Occipital lobe (tissue), 2 donors: ENCODE data around the gene PRKCE. TPM values are rescaled to one million over a fixed set of nuclear protein-coding genes. Genes with fewer than 3 reads are reported as not detected.
"Not testable (repeated sequence)": the region's sequence is repeated elsewhere in the genome, so short reads cannot be mapped to it uniquely, and the experiment has no call there.

ENCODE experiments used
- DNase-seq: peaks from one replicate; lab custom pipeline; 2025; lab: John Stamatoyannopoulos, UW
- total RNA-seq: library from RNA; depleted of rRNA; stranded (reverse); fragments of >200 nt; gene quantifications from one replicate; pipeline ENCODE4 v1.2.3, GENCODE V29; 2014

PRKCE gene
- total RNA-seq, 1 donor from 2014 or later: 62.2 TPM

DNA sequence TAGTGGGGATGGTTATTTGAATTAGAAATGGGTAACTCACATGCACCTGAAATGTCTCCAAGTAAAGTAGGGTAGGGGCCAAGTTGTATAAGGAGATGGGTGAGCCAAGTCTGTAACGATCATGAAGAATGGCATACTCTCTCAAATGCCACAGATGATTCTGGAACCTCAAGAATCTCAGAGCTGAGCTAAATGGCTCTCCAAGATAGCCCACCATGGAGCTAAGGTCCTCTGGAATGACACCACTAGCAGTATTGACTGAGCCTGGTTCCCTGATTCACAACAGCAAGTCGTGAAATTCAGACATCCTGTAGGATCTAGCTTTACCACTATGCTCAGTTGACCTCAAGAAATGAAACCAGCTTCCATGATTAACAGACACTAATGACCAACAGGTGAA is 529.8 kb downstream of the PRKCE start:
- no peak for DNase-seq

DNA sequence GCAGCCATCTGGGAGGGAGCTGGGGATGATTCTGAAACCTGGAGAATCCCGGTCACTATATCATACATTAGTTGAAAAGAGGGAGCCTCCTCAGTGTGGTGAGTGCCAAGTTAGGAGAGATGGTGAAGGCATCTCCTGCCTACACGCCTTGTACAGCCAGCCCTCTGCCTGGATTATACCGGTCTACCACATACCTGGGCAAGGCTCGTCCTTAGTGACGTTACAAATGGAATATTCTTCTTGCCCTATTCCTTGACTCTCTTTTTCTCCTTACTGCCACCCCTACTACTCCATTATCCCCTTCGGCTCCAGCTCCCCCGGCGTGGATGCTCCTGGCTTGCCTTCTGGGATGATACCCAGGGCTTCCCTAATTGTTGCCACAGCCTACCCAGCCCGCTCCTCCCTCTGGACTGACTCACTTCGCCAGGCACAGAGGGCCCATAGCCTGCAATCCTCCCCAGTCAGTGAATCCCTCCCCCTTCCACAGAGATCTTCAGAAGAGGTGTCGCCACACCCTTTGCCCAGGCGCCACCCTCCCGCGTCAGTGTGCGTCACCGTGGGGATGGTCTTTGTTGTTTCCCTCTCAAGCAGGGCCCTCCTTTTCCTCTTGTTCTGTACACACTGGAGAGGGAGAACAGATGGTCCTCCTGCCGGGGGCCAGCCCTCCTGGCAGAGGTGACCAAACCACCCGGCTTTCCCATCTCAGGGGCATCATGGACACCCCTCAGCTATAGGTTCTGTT is 530.5 kb downstream of the PRKCE start:
- DNase-seq: no peak

DNA sequence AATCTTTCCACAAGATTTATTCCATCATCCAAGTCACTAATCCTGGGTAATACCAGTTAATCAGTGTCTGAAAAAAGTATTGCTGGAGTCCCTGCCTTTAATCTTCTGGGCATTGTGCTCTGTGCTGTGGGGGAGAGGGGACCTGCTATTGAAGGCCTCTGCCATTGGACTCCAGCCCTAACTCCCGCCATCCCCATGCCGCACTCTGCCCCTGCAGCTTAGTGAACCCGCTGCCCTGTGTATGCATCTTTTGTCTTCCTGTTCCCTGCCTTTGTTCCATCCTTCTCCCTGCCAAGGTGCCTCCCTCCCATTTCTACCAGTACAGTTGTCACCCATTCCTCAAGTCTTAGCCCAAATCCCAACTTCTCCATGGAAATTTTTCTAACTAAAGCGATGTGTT is 532.0 kb downstream of the PRKCE start:
- DNase-seq: no peak

DNA sequence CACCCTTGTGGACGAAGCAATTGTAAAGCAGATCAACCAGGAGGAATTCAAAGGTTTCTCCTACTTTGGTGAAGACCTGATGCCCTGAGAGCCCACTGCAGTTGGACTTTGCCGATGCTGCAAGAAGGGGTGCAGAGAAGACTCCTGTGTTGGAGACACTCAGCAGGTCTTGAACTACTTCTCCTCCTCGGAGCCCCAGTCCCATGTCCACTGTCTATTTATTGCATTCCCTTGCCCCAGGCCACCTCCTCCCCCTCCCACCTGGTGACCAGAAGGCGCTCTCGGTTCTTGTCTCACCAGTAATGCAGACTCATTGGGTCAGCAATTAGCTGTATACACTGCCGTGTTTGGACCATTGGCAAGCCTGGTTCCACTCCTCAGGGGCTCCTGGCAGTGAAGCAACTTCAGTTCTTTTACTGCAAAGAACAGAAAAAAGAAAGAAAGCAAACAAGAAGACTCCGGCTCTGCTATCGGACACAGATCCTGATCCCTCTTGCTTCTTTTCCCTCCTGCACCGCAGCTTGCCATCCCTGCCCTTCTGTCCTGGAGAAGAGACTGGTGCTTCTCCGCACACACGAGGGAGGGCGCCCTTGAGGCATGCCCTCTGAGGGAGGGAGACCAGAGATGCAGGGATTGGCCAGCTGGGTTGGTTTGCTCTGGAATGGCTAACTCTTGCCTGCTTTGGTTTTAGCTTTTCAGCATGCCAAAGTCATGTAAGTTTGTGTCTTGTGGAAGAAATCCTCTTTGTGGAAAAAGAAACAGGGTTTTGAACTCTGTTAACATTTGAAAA is 533.5 kb downstream of the PRKCE start:
- no peak for DNase-seq

DNA sequence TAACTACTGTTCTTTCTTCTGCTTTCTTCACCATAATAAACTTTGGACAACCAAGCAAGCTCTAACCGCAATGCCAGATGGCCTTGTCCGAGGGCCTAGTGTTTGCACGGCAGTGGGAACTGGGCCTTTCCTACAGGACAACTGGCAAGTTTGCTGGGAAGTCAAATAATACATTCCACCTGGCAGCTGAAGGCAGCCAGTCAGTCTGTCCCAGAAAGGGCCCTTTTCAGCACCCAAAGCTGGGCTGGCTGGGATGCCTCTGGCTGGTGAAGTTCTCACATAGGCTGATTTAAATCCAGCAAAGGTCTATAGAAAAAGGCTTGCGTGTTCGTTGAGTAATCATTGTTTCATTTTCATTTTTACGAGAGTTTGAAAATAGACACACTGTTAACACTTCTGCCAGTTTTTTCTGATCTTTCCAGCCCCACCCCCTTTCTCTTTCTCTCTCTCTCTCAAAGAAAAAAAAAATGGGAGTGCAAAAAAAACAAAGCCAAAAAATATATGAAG is 535.7 kb downstream of the PRKCE start:
- DNase-seq: no peak

DNA sequence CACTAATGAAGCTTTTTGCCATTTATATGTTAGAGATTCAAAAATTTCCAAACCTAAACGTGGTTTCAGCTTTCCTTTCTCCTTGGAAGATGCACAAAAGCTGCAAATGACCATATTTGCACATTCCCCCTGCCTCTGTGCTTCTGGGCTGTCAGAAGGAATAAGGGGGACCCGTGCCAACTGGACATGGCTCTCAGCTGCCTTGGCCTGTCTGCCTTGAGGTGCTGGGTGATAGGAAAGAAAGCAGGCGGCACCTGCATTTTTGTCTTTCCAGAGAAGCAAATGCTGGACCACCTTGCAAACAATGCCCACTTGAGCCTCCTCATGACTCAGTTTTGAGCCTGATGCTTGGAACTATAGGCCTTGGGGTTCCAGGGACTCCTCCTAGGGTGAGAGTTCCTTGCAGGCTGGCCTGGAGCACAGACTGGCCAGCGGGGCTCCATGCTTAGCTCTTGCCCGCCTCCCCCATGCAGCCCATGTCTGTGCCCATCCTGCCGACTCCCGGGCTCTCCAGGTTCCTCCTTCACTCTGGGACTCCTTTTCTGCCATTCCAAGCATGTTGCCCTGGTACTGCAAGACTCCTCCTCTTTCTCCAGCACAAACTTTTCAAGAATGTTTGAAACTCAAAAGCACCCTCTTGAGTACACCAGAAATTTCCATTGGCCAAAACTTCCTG is 536.7 kb downstream of the PRKCE start:
- DNase-seq: no peak

DNA sequence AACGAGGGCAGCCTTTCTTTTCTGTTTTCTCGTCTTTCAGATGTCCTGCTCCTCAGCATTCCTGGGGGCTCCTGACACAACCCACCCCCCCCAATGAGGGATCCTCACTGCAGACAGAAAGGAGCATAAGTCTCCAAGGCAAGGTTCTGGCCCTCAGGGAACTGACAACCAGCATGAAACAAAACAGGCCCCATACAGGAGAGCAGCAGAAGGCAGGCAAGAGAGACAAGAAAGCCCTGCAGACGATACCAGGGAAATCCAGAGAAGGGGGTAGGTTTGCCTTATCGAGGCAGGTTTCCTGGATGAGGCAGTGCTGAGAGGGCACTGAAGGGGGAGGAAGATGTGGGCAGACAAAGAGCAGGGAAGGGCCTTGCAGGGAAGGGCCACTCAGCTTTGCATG is 541.9 kb downstream of the PRKCE start:
- no peak for DNase-seq

DNA sequence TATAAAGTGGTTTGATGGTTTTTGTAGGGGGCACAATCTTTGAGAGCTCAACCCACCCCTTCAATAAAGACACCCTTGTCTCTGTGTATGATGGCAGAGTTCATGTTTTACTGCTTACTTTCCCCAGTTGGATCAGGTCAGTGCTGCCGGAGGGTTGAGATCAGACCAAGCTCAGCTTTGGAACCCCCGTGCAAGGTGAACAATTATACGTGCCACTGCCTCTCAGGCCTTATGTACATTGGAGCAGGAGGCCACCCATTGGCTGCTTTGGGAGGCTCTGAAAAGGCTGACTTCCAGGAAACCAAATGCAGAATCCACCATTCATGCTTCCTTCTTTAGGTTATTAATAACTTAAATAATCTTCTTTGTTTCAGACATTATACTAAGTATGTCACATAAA is 542.4 kb downstream of the PRKCE start:
- no peak for DNase-seq

DNA sequence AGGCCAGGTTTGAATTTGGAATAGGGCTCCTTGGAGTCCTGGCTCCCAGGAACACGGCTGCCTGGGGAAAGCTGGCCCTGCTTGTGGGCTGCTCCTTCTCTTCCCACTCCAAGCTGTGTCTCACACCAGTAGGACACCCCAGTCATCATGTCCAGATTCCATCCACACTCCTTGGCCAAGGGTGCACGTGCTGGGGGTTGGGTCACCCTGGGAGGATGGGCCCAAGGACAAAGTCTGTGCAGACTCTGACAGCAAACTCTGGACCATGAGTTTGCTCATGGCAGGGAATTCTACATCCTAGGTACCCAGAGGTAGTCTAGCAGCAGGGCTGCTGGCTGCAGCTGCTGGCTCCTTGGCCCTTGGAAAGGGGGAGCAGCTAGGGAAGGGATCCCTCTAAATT is 543.4 kb downstream of the PRKCE start:
- no peak for DNase-seq

DNA sequence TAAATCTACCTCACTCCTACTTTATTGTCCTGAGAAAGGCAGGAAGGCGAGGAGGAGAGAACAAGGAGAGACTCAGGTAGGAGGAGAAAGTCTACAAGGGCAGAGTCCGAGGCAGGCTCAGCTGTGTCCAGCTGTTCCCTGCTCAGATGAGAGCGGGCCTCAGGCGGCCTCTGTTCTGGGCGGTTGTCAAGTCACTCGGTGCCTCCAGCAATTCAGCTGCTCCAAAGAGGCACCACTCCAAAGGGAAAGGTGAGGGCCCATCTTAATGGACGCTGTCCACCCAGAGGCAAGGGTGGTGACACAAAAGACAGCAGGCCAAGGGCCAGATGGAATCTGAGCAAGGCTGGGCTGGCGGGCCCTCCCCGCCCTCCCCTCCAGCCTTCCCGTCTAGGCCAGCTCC is 544.3 kb downstream of the PRKCE start:
- DNase-seq: no peak

DNA sequence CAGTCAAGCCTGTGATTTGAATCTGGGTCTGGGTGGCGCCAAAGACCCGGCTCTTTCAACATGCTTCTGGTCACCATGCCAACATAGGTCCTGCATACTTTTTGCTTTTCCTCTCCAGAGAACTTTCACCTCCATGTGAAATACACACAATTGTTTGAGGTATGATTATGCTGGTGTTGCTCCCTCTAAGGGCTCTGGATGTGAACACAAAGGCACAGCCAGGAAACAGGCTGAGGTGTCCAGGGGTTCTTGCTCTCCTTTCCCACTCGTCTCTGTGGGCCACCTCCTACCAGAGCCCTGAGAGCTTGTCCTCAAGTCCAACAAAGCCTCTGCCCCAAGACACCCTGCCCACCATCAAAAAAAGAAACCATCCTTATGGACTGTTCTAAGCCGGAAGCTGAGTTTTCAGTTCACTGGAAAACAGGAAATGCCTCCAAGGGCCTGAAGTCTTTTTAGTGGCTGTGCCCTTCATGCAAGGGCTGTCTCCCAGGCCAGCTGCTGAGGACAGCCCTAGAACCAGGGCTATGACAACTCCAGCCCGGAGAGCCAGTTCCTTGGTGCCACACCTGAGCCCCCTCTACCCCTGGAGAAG is 545.5 kb downstream of the PRKCE start:
- no peak for DNase-seq

DNA sequence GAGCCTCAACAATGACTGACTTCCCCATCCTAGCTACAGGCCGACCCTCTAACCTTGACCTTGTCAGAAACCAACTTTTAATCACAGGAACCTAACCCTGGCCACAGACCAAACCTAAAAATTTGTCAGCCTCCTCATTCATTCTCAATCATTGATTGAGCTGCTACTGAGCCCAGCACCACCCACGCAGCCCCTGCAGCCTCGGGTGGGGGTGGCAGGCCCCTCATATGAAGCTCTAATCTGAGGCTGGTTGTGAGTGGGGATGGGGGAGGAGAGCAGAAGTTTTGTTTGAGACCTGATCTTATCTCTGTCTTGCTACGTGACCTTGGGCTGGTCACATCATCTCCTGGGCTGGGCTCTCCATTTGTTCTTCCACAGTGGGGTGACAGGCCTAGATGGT is 546.2 kb downstream of the PRKCE start:
- no peak for DNase-seq

DNA sequence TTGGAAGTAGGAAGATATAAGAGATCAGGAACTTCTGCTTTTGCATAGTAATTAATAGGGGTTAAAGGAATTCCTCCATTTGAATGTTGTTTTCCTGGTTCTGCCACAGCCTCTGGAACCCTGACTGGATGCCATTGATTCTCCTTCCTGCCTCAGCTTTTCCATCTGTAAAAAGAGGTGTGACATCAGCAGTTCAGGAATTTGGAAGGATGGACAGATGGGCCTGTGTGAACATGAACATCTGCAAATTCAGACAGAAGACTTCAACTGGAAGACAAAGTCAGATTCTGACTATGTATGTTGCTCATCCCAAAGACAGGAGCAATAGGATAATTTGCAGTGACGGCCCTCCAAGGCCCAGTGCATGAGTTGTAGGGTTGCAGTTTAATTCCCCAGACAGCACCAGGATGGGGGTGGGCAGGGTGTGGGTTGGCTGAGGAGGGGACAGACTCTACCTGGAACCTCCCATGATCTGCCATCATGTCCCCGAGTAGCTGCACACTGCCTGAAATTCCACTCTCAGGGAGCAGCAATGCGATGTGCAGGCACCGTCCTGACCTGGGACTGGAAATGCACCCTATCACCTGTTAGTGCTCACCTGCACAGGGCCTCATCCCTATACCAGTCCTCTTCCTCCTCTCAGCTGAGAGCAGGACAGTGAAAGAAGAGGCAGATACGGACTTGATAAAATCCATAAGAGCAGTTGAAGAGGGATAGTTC is 546.8 kb downstream of the PRKCE start:
- no peak for DNase-seq

DNA sequence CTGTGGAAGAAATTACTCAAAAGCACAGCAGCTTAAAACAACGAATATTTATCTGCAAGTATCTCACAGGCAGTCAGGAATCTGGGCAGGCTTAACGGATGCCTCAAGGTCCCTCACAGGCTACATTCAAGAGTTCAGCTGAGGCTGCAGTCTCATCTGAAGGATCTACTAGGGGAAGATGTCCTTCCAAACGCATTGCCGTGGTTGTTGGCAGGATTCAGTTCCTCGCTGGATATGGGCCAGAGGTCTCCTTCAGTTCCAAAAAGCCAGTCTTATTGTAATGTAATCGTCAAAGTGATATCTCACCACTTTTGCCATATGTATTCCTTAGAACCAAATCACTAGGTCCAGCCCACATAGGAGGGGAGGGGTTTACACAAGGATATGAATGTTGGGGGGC is 547.5 kb downstream of the PRKCE start:
- DNase-seq: no peak

DNA sequence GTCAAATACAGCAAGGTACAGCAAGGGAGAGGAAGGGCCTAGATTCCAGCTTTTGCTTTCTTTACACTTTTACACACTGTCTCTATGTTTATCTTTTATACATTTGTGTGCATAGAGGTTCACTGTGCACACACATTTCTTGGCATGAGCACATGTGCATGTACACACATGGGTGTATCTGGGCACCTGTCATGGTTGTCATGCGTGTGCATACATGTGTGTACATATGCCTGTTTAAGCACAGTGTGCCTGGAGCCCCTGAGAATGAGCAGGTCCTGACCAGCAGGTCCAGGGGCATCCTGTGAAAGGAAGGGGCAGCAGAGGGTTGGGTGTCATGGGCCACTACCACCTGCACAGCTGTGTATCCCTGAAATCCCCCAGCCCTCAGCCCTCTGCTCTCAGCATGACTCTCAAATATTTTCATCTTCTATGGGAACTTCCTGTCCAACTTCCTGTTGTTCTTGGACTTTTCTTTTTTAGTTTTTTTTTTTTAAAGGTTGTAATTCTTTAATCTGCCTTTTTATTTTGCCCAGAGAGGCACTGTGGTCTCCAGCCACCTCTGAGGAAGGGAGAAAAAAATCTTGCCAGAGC is 548.7 kb downstream of the PRKCE start:
- no peak for DNase-seq

DNA sequence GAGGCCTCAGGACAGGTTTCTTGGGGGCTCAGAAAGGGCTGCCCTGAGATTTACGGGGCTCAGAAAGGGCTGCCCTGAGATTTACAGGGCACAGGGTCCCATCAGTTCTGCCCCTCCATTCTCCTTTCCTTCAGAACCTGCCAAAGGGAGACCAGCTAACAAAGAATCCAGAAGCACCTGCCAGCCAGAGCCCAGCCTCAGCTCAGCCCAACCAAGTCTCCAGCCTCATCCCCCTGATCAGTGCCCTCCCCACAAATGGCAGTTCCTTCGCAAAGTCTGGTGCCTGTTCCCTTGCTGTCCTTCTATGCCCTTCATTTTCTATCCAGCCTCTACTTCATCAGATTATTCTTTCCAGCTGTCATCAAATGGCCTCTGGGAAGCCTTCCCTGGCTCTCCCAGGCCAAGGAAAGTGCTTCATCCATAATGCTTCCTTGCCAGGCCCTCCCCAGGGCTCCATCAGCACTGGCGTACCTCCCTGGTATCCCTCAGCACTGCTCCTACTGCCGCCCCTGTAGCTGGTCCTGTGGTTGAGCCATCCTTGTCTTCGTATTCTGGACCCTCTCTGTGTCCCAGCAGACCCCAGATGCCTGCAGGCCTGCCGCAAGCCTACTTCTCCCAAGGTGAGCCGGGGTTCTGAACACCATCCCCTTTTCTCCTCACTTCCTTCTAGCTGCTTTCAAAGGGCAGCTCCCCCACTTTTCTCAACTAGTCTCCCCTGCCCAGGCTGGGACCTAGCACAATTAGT is 549.6 kb downstream of the PRKCE start:
- no peak for DNase-seq

DNA sequence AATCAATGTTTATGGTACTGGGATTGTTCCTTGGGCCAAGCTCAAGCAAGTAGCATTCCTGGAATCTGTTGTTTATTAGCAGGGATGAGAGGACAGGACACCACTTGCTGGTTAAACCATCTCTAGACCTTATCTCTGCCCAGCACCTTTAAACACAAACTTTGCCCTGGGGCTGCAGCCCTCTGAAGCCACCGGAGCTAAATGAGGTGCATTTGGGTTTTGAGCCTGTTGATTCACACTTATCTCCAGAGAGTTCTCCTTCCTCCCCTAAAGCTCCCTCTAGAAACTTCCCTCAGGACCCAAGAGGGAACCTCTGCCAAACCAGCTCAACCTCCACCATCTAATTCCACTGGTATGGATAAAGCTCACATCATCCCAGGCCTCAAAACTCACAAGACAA is 551.0 kb downstream of the PRKCE start:
- DNase-seq: no peak

DNA sequence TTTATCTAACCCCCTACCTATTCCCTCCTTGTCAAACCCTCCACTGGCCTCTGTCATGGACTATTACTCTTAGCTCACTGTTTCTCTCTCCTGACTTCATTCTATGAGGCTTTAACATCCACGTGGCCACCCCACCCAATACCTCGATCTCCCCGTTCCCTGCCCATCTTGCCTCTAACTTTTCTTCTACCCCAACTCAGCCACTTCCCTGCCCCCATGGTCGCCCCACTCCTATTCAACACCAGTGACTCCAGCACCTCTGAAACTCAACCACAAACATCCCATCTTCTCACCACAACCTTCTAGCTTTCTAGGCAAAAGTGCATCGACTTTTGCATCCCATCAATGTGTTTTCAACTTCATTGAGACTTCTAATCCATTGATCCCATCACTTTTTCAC is 551.5 kb downstream of the PRKCE start:
- DNase-seq: no peak

DNA sequence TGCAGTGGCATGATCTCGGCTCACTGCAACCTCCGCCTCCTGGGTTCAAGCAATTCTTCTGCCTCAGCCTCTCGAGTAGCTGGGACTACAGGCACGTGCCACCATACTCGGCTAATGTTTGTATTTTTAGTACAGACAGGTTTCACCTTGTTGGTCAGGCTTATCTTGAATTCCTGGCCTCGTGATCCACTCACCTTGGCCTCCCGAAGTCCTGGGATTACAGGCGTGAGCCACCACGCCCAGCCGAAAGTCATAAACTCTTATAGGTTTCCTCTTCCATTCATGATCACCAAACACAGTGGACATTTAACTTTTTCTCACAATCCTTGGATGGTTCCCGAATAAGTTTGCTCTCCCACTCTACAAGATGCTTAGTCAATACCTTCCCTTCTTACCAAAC is 552.2 kb downstream of the PRKCE start:
- DNase-seq: not testable (repeated sequence)

DNA sequence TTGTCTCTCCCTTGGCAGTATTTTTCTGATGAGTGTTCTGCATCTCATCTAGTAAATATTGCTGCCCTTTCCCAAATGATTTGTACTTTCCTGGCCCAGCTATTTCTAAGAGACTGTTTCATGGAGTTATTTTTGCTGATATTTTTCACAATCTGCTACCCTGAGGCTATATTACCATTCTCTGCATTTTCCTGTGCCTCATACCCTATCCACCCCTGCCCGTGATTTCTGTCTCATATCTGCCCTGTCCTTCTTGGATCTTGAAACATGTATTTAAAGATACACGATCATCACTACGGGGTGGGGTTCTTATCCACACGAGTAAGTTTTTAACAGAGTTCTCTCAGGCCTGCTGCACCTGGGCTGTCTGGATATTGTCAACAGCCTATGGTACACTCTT is 556.1 kb downstream of the PRKCE start:
- DNase-seq: no peak
